Right lung (tissue), 5 donors: ENCODE measurements around the gene PPID. TPM values are rescaled to one million over a fixed set of nuclear protein-coding genes. Genes with fewer than 3 reads are reported as not detected.
"Not testable (repeated sequence)": the region's sequence is repeated elsewhere in the genome, so short reads cannot be mapped to it uniquely, and the experiment has no call there.

Source experiments
- DNase-seq, 2 donors: peaks; one replicate each; pipeline ENCODE4 v3.0.0-alpha.2; 2013
- polyA plus RNA-seq, 5 donors: library from polyadenylated mRNA; unstranded; fragments of 120-200 nt; gene quantifications; one replicate each; pipeline versions ENCODE4 v1.2.1 to v1.2.3, GENCODE V29; 2013; ENCODE audit warnings: inconsistent platforms in 1 of 5, low replicate concordance in 1 of 5; ENCODE audit not compliant: insufficient read length in 5 of 5, insufficient read depth in 1 of 5

PPID gene
- polyA plus RNA-seq, 5 donors, result 52.8 to 65.0 (median 57.6) TPM

- peak; percentile 84 to 87 for DNase-seq
These were observed 52.1 kb downstream of the PPID start for GRCh38 chr4:158670975-158671664.

- no peak for DNase-seq
These were observed 53.9 kb downstream of the PPID start for GRCh38 chr4:158669310-158669709.

DNA sequence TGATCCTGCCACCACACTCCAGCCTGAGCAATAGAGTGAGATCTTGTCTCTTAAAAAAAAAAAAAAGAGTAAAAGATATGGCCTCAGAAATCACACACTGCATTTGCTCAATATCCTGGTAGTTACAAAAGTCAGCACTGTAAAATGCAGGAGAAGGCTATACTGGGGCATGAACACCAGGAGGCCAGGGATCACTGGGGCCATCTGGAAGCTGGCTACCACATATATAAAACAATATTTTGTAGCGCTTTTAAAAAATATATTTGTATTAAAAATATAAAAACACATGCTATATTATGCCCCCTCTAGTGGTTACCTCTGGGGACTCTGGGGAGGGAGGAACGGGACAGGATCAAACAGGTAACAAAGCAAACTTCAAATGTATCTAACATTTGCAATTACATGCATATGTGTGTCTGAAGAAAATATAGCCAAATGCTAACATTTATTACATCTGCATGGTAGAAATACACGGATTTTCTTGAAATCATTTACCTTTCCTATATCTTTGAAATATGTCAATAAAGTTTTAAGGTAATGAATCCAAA is 55.5 kb downstream of the PPID start:
- DNase-seq, result no peak

- DNase-seq, result no peak
These were observed 56.3 kb downstream of the PPID start for GRCh38 chr4:158666892-158667291.

GRCh38 chr4:158664806-158665205 is 58.4 kb downstream of the PPID start:
- no peak for DNase-seq

DNA sequence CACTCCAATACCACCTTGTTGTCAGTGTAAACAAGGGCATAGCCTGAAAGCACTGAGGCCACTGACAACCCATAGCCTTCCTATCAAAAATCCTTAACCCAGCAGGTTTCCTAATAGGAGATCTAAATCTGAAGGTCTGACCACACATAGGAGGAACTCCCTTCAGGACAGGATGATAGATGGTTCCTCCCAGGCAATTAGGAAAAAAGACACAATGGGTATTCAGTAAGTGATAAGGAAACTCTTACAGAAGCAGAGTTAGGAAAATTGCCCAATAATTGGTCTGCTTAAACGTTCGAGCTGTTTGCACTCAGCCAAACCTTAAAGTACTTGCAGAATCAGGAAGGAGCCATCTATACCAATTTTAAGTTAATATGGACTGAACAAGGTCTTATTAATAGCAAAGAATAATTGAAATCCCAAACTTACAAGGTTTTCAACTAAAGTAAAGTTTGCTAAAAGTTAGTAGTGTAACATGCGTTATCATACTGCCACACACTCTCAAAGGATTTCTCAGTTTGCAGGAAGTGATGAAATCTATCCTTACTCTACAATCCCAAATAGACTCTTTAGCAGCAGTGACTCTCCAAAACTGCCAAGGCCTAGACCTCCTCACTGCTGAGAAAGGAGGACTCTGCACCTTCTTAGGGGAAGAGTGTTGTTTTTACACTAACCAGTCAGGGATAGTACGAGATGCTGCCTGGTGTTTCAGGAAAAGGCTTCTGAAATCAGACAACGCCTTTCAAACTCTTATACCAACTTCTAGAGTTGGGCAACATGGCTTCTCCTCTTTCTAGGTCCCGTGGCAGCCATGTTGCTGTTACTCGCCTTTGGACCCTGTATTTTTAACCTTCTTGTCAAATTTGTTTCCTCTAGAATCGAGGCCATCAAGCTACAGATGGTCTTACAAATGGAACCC is 59.2 kb downstream of the PPID start:
- DNase-seq, result not testable (repeated sequence)

DNA sequence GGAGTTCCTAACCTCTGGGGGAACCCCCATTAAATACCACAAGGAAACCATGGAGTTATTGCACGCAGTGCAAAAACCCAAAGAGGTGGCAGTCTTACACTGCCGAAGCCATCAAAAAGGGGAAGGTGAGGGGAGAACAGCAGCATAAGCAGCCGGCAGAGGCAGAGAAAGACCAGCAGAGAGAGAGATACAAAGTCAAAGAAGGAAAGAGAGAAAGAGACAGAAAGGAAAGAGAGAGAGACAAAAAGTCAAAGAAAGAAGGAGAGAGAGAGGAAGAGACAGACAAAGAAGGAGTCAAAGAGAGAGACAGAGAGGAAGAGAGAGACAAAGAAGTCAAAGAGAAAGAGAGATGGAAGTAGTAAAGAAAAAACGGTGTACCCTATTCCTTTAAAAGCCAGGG is 59.9 kb downstream of the PPID start:
- DNase-seq, result not testable (repeated sequence)

Other genes starting within 250 kb of the PPID start
- 1 to 10 TPM; 5.8 to 9.8 (median 8.0) TPM for gene RXFP1, start 201.5 kb downstream of the PPID start, polyA plus RNA-seq
- gene C4orf46, start 51.5 kb downstream of the PPID start, polyA plus RNA-seq, result 10 to 100 TPM; 16.6 to 34.5 (median 22.6) TPM
- 10 to 100 TPM; 17.8 to 35.1 (median 26.9) TPM for gene ETFDH, start 51.1 kb downstream of the PPID start, polyA plus RNA-seq
- gene FNIP2, start 45.6 kb upstream of the PPID start, polyA plus RNA-seq, result 10 to 100 TPM; 19.5 to 34.6 (median 29.0) TPM